Measurements from ENCODE around the gene GYPE.
"Not testable (repeated sequence)": the region's sequence is repeated elsewhere in the genome, so short reads cannot be mapped to it uniquely, and the experiment has no call there.

The GYPE gene

GRCh38 chr4:143858456-143858855, 46.9 kb downstream of the GYPE start:
- no peak for FAIRE-seq
- TF ChIP-seq, protein P1, sequence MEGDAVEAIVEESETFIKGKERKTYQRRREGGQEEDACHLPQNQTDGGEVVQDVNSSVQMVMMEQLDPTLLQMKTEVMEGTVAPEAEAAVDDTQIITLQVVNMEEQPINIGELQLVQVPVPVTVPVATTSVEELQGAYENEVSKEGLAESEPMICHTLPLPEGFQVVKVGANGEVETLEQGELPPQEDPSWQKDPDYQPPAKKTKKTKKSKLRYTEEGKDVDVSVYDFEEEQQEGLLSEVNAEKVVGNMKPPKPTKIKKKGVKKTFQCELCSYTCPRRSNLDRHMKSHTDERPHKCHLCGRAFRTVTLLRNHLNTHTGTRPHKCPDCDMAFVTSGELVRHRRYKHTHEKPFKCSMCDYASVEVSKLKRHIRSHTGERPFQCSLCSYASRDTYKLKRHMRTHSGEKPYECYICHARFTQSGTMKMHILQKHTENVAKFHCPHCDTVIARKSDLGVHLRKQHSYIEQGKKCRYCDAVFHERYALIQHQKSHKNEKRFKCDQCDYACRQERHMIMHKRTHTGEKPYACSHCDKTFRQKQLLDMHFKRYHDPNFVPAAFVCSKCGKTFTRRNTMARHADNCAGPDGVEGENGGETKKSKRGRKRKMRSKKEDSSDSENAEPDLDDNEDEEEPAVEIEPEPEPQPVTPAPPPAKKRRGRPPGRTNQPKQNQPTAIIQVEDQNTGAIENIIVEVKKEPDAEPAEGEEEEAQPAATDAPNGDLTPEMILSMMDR (IDR thresholded peaks at IDR 0.05; ENCODE audit: insufficient read depth, missing control alignments) = no peak
- no peak for DNase-seq (ENCODE audit: insufficient read length, low spot score)

DNA sequence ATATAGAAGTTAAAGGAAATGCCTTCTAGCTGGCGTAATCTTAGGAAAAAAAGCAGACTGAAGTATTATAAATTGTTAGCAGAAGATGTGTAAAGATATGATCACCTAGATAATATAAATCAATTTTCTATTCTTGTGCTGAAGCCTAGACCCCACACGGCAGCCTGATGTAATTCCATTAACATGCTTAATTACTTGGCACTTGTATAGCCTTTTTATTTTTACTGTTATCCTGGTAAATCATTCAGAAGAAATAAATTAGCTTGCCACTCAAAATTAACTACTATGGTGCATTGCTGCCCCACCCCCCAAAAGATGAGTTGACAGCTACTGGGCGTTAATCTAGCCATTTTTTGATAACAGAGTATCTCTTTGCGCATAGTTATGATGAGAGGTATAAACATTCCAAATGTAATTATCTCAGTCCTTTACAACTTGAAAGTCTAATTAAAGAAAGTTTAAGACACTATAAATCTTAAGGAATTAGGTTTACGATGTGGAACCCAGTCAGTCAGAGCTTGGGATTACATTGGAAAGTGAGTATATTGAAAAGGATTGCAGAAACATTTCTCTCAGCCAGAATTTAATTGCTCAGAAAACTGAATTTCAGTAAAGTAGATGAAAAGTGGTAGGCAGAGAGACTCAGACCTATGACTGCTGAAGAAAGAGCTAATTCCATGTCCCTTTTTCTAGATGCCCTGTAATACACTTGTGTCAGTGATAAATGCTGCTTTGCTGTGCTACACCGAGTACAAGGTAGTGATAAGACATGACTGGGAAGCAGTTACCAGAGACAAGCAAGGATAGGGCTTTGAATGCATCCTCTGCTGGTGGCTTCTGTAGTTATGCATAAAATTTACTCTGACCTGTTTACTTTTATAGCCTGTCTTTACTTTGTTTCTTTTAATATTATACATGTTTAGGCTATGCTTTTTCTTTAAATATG, 47.7 kb downstream of the GYPE start:
- not testable (repeated sequence) for FAIRE-seq; DNase-seq (ENCODE audit: insufficient read length, low spot score)

GRCh38 chr4:143856017-143856557, 49.3 kb downstream of the GYPE start:
- not testable (repeated sequence) for FAIRE-seq

GRCh38 chr4:143854645-143855044, 50.7 kb downstream of the GYPE start:
- DNase-seq (ENCODE audit: insufficient read length, low spot score); FAIRE-seq: not testable (repeated sequence)

More at GRCh38 chr4:143856017-143856557, 49.3 kb downstream of the GYPE start:
- DNase-seq (ENCODE audit: insufficient read length, low spot score) = not testable (repeated sequence)

DNA sequence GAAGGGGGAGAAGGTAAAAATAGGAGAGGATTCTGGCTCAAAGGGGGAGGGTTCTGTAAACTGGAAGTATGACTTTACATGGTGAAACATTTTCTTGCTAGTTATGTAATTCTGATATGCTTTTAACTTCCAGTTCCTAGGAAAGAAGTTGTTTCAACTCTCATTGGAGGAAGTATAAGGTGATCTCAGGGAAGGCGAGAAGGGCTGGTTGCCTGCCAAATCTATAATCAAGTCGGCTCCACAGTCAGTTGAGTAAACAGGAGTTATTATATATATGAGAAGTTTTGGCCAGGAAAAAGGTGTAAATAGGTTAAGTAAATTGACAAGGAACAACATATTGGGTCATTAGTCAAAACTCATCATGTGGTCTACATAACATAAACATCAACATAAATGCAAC, 56.1 kb downstream of the GYPE start:
- not testable (repeated sequence) for FAIRE-seq; DNase-seq (ENCODE audit: insufficient read length, low spot score)

DNA sequence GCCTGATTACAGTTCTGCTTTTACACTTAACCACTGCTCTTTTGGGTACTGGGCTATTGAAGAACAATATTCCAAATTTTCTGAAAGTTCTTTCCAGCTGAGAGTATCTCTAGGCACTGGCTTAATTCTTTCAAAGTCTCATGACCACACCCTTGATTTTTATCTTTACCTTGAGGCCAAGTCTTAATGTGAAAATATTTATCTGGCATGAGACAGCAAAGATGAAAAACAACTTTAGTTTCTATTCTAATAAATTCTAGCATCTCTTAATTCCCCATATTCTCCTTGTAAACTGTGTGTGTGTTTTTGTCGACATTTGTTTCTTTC, 61.9 kb downstream of the GYPE start:
- not testable (repeated sequence) for FAIRE-seq; DNase-seq (ENCODE audit: insufficient read length, low spot score)

DNA sequence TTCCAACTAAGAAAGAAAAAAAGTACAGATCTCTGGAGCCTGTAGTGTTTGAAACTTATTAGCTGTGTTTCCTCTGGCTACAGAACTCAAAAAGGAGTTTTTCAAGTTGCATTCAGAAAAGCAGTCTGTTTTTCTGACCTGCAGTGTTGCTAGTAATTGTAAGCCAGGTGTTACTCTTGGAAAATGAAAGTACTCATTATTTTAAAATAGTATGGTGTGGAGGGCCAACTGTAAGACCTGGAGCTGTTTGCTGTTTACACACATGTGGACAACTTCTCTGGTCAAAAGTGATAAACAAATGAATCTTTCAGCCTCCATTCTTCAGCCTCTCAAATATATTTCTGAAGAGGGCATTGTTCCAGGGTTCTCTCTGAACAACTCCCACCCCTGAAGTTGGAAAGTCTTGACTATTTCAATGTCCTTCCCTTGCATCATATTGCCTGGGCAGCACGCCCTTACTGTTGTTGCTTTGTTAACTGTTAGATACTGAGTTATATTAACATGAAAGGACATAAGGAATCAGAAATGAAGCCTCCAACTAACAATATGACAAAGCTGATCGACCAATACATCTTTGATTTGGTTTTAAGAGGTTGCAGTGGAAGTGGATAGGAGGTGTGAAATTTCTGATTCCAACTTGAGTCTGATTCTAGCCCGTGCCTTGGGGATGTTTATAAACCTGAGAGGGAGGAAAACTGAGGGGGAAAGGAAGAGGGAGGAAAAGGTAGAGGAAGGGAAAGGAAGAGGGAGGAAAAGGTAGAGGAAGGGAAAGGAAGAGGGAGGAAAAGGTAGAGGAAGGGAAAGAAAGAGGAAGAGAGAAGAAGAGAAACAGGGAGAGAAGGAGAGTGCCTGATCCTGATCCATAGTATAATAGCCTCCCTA, 62.5 kb downstream of the GYPE start:
- DNase-seq (ENCODE audit: insufficient read length, low spot score); FAIRE-seq: not testable (repeated sequence)

GRCh38 chr4:143839413-143839812, 65.9 kb downstream of the GYPE start:
- DNase-seq (ENCODE audit: insufficient read length, low spot score); FAIRE-seq: not testable (repeated sequence)

DNA sequence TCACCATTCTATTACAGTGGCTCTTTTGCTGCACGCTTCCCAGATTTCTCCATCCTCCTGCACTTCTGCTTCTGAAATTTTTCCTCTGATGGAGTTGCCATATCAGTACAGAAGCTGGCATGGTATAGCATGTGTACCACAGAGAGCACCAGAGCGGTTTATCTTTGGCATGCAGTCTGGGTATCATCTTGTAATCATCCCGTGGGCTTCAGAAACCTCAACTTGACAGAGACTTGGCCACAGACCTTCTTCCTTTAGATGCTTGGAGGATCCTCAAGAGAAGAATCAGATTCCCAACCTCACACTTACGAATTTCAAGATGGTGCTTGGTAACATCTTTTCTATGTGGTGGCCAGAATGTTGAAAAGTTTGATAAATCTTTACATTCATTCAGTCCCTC, 71.2 kb downstream of the GYPE start:
- FAIRE-seq; DNase-seq (ENCODE audit: insufficient read length, low spot score): not testable (repeated sequence)

GRCh38 chr4:143833676-143834075, 71.7 kb downstream of the GYPE start:
- not testable (repeated sequence) for DNase-seq (ENCODE audit: insufficient read length, low spot score); FAIRE-seq

DNA sequence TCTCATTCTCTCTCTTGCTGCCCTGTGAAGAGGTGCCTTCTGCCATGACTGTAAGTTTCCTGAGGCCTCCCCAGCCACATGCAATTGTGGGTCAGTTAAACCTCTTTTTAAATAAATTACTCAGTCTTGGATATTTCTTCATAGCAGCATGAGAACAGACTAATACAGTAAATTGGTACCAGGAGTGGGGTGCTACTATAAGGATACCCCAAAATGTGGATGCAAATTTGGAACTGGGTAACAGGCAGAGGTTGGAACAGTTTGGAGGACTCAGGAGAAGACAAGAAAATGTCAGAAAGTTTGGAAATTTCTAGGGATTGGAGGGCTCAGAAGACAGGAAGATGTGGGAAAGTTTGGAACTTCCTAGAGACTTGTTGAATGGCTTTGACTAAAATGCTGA, 74.8 kb downstream of the GYPE start:
- not testable (repeated sequence) for DNase-seq (ENCODE audit: insufficient read length, low spot score); FAIRE-seq

DNA sequence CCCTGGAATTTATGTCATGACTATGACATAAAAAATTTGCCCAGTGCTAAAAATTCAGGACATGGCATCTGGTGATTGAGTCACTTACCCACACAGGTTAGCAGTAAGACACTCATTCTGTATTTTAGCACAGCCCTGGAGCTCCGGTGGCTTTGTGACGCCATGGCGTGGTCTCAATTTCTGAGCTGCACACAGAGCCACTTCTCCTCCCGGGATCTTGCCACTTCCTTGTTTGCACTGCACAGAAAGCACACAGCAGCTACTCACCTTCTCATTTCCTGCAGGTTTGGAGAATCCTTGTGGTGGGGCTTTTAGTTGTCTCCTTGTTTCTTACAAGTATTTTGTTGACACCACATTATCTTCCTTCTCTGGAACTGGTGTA, 76.1 kb downstream of the GYPE start:
- not testable (repeated sequence) for DNase-seq (ENCODE audit: insufficient read length, low spot score); FAIRE-seq

Data from D721Med (cell line).